Inferior parietal cortex (tissue), 1 donor: Measurements from ENCODE around the gene LRRC57.
"Not testable (repeated sequence)": the region's sequence is repeated elsewhere in the genome, so short reads cannot be mapped to it uniquely, and the experiment has no call there.

Experiments
- DNase-seq: peaks from one replicate; pipeline ENCODE4 v3.0.0-alpha.2; 2016; ENCODE audit errors: extremely low spot score

Gene LRRC57

GRCh38 chr15:42548249-42549031, at the start of gene LRRC57, which contains the start of gene HAUS2:
LRRC57 (minus strand) TSS chr15:42548793; CDS start chr15:42548434, 359 bp downstream.
HAUS2 (plus strand) TSS chr15:42548838; CDS start chr15:42548873, 35 bp downstream.
- DNase-seq: peak; percentile 85

GRCh38 chr15:42595626-42596240, 47.1 kb upstream of the LRRC57 start:
- no peak for DNase-seq

DNA sequence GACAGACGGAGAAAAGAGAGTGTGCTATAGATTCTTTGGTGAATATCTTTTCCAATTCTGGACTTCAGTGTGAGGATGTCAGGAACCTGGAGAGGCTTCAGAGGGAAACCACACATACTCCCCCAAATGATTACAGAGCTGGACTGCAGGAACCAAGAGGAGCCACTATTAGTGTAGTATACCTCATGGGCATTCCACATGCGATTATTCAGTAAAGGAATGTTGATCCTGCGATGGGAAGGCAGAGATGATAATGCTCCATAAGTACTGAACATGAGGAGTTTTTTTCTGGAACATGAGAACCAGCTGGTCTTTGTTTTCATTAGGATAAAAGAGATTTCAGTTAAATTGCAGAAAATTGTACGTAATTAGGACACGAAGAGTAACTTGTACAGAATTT, 45.5 kb upstream of the LRRC57 start:
- DNase-seq: no peak

GRCh38 chr15:42593143-42593542, 44.5 kb upstream of the LRRC57 start:
- no peak for DNase-seq

DNA sequence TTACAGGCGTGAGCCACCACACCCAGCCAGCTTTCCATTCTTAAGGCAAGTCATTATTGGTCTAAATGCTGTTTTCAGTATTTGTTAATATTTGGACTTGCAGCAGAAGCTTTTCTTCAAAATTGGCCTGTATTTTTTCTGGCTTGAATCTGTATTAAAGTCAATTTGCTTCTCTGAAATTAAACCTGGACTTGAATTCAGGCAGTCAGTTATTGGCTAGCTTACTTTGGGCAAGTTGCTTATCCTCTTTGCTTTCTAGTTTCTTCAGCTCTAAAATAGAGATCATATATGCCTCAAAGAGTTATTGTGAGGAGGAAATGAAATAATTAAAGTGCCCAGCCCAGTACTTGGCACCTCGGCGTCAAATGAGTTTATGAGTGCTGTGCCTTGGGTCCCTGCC, 44.1 kb upstream of the LRRC57 start:
- no peak for DNase-seq

DNA sequence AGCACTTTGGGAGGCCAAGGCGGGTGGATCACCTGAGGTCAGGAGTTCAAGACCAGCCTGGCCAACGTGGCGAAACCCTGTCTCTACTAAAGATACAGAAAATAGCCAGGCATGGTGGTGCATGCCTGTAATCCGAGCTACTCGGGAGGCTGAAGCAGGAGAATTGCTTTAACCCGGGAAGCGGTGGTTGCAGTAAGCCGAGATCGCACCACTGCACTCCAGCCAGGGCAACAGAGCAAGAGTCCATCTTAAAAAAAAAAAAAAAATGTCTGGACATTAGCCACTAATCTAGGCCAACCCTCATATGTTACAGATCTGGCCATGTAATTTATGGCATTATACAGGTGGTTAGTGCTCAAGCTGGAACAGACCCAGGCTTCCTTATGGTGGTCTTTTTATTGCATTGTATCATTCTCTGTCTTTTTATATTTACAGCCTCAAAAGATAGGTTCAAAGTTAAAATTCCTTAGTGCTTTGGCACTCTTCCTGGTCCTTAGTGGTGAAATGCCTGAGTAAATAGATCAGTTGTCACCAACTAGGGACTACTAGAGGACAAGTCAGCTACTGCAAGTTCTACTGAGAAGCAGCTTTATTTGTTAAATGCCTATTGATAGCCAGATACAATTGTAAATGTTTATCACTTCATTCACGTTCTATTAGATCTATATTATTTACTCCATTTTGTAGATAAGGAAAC, 42.8 kb upstream of the LRRC57 start:
- DNase-seq: no peak

- no peak for DNase-seq
These were observed 42.1 kb upstream of the LRRC57 start for GRCh38 chr15:42590619-42591237.

DNA sequence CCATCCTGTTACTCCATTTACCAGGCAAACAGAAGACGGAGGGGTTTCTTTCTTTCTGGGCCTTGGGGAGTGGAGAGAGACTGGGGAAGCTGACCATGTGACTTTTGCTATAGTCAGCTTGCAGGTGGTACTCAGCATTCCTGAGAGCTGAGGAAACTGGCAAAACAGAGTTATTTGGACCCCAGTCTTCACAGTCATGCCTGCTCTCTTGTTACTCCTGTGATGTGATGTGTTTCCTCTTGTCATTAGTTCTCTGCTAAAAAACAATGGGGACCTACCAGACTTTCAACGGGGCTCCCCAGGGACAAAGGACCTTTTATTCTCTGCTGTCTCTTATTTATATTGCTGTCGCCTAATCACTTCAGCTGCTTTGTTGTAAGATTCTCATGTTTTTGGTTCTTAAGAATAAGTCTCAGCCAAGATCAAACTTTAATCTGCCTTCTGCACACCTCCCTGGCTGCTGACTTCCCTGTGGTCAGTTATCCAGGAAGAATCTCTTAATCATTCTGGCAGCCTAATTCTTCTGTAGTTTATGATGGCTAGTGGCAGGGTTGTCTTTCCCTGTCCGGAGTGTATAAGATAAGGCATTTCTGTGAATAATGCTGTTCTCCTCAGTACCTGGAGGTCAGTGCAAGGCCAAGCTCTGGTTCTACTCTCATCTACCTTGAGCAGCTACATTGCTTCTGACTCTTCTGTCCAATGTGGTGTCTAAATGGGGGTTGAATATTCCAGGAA, 35.6 kb upstream of the LRRC57 start:
- peak; percentile 70 for DNase-seq

DNA sequence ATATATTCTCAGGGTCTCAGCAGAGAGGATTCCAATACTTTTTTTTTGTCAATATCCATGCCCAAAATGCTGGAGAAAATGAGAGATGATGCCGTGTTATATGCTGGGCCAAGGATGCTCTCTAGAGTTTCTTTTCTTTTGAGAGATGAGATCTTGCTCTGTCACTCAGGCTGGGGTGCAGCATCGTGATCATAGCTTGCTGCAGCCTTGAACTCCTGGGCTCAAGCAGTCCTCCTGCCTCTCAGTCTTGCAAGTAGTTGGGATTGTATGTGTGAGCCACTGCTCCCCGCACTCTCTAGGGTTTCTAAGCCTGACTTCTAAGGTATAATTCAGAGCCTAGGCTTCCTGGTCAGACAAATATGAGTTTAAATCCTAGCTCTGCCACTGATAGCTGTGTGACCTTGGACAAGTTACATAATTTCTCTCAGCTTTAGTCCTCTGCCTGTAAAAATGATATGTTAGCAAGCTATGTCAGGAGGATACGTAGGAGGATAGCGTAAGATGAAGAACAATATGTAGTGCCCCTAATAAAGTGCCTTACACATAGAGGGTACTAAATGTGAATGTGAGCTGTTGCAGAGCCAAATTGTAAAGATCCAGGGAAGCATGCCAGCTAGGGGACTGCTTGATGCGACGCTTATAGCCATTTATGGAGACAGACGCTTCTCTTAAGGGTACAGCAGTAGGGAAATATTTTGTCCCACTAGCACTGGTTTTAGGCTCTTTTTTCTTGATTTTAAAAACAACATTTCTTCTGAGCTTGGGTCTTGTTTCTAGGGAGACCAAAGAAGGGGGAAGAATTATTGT, 34.2 kb upstream of the LRRC57 start:
- peak; percentile 60 for DNase-seq

GRCh38 chr15:42581272-42581730, 32.7 kb upstream of the LRRC57 start:
- peak; percentile 81 for DNase-seq

- DNase-seq: no peak
These were observed 30.5 kb upstream of the LRRC57 start for GRCh38 chr15:42578984-42579537.

GRCh38 chr15:42577514-42578031, 29.0 kb upstream of the LRRC57 start:
- no peak for DNase-seq

DNA sequence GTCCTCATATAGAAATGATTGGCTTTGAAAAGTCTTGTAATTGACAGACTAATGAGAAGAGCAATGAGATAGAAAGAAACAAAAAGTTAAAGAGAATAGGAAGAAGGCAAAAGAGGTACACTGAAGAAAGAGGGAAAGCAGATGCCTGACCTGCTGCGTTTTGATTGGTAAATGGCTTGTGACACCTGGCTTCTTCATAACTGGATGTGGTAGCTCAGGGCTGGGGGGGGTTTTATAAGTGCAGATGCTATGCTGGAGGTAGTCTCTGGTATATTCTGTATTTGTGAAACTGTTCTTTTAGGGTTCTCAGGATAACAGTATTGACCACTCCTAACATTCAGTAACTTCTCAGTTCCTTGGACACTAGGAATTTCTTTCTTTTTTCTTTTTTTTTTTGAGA, 28.2 kb upstream of the LRRC57 start:
- DNase-seq: no peak

DNA sequence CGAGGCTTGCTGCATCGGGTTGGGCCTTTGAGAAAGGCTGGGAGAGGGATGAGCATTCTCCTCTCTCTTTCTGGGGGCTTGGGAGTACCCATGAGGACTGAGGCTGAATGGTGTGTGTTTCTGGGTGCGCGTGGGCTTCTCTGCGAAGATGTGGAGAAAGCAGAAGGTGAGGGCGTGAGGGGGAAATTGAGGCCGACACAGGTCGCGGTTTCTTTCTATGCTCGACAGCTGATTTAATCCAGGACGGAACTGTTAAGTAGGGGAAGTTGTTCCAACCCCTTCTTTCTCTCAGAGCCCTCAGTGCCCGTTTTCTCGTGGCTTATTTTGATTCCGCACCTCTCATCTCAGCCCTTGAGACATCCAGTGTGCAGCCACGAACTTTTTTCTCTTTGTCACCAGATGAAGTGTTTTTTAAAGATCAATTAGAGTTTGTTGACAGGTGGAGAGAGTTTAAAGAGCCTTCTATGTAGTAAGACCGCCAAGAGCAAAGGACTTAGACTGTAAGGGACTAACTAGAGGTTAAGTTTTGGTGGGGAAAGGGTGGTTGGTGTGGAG, 27.5 kb upstream of the LRRC57 start:
- no peak for DNase-seq

DNA sequence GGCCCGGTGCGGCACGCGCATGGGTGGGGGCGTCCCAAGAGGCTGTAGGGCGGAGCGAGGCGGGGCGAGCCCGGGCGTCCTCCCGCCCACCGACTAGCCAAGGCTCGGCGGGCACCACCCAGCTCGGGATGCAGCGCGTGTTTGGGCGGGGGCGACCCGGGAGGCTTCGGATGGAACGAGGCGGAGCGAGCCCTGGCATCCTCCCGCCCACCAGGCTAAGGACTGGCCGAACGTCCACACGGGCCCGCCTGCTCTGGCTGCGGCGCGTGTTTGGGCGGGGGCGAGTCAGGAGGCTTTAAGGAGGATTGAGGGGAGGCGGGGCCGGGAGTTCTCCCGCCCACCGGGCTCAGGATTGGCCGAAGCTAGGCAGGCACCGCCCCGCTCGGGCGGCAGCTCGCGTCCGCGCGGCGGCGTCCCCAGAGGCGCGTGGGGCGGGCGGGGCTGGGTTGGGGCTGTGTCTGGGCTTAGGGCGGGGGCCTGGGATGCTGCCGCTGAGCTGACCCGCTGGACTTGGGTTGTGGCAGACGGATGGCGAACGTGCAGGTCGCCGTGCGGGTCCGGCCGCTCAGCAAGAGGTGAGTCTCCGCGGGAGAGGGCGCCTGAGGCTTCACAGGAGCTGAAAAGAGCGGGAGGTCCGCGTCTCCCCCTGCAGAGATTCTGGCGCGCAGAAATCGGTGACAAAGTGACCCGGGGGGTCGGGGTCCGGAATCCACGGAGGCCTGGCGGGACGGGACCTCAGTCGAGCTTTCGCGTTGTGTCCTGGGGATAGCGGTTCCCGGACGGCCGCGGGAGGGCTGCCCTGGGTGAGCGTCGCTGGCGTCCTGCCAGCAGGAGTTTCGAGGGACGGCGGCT, 26.8 kb upstream of the LRRC57 start, which contains the start of gene STARD9:
STARD9 (plus strand) TSS at position 419 of the 852 bp plus-strand sequence; CDS start at position 529, 110 bp downstream.
- peak; percentile 95 for DNase-seq

GRCh38 chr15:42558739-42559138, 10.1 kb upstream of the LRRC57 start:
- no peak for DNase-seq

DNA sequence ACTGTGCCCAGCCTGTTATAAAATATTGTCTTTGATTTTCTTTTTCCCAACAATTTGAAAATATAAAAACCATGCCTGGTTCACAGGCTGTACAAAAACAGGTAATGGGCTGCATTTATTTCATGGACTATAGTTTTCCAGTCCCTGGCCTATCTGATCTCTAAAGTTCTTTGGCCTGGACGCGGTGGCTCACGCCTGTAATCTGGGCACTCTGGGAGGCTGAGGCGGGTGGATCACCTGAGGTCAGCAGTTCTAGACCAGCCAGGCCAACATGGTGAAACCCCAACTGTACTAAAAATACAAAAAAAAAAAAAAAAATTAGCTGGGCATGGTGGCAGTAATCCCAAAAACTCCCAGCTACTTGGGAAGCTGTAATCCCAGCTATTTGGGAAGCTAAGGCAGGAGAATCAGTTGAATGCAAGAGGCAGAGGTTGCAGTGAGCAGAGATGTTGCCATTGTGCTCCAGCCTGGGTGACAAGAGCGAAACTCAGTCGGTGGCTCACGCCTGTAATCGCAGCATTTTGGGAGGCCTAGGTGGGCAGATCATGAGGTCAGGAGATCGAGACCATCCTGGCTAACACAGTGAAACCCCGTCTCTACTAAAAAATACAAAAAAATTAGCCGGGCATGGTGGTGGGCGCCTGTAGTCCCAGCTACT, 8.1 kb upstream of the LRRC57 start:
- DNase-seq: not testable (repeated sequence)

DNA sequence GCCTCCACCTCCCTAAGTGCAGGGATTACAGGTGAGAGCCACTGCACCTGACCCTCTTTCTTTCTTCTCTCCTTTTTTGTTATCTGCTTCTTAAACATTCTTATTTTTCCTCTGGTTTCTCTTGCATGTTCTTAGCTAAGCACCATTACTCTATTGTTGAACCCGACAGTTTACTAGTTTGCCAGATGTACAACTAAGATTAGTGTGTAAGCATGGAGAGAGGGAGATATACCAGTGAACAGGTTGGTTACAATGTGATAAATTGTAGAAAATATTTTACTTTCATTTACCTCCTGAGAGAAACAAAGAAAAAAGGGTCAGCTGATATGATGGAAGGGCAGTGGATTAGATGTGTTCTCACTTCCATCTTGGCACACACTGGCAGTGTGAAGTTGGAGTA, 5.0 kb upstream of the LRRC57 start:
- DNase-seq: no peak
